Mucosa of descending colon (tissue), 3 donors: Measurements from ENCODE around the gene HSPA1A. TPM values are rescaled to one million over a fixed set of nuclear protein-coding genes. Genes with fewer than 3 reads are reported as not detected.
A peak's percentile ranks its signal among the peaks of the same experiment; 100 is the strongest.
"Not testable (repeated sequence)": the region's sequence is repeated elsewhere in the genome, so short reads cannot be mapped to it uniquely, and the experiment has no call there.

Source experiments
- ATAC-seq: fragments of 200-7000 bp; cut with Tn5 transposase; one replicate; pipeline ENCODE4 v1.9.1; 2020; ENCODE audit warnings: mild to moderate bottlenecking, moderate library complexity
- DNase-seq, 3 donors: peaks; one replicate each; pipeline ENCODE4 v3.0.0-alpha.2; 2020
- H3K36me3 ChIP-seq: fragments of 200-600 bp; one replicate; pipeline ENCODE4 v1.8.0; 2021; ENCODE audit warnings: low read depth, mild to moderate bottlenecking
- H3K4me1 ChIP-seq: fragments of 200-600 bp; one replicate; pipeline ENCODE4 v1.8.0; 2021; ENCODE audit warnings: low read depth, mild to moderate bottlenecking
- H3K4me3 ChIP-seq: fragments of 200-600 bp; one replicate; pipeline ENCODE4 v1.8.0; 2021; ENCODE audit warnings: mild to moderate bottlenecking
- H3K9me3 ChIP-seq: fragments of 200-600 bp; one replicate; pipeline ENCODE4 v1.8.0; 2021; ENCODE audit warnings: mild to moderate bottlenecking
- CTCF ChIP-seq: fragments of 200-600 bp; IDR thresholded peaks from one replicate; pipeline ENCODE4 v1.8.0; 2022; ENCODE audit warnings: antibody characterized with exemption, mild to moderate bottlenecking
- intact Hi-C, 2 donors: fragments of 100-400 bp; cut with DNase I in 1 of 2; cut with micrococcal nuclease in 1 of 2; formaldehyde crosslinking; loops; one replicate each; pipeline versions ENCODE4 v1.11.0 to v1.11.1; 2022; cut with DNase I, micrococcal nuclease
- total RNA-seq, 3 donors: library from RNA; stranded (reverse); fragmentation: NEBNext Ultra II Directional in 2 of 3; extraction: Animal tissue kit (Norgen Biotek cat#: 25700) in 2 of 3; gene quantifications; one replicate each; pipeline versions ENCODE4 v1.2.1 to v1.2.4, GENCODE V29; 2021 to 2023
- donor health status: DM: no; HTN: no; CAD: no; lungs with moderate emphysema.
- donor health status: DM: no; HTN: no; CAD: no.
- donor health status: DM: no; HTN: yes; CAD: no.

HSPA1A gene
- total RNA-seq, 3 donors from 2014 or later: 73.6 to 274 (median 107) TPM

GRCh38 chr6:31862344-31863235 is 47.2 kb downstream of the HSPA1A start, which contains the start of gene NEU1:
Gene NEU1 (minus strand): TSS chr6:31862821. CDS start chr6:31862776, 45 bp downstream.
- no peaks in the 10 kb centered on the region for H3K36me3 ChIP-seq

GRCh38 chr6:31864123-31864562 is 48.8 kb downstream of the HSPA1A start:
- not testable (repeated sequence) for H3K4me3 ChIP-seq, H3K4me1 ChIP-seq, H3K36me3 ChIP-seq, H3K9me3 ChIP-seq, DNase-seq, ATAC-seq
- intact Hi-C loops: loop anchor here in 1 of 2 donors (10.0 kb wide), 1 partner anchor 179 kb away; the partner anchor contains the start of gene LY6G5C

More at GRCh38 chr6:31862344-31863235, 47.2 kb downstream of the HSPA1A start, which contains the start of gene NEU1:
- peak; percentile 97 for ATAC-seq
- peaks cover 4% of the 10 kb centered on the region for H3K4me1 ChIP-seq
- DNase-seq: peak; percentile 98 to 100 (median 99)
- H3K9me3 ChIP-seq: no peaks in the 10 kb centered on the region
- no peak for TF ChIP-seq CTCF
- intact Hi-C loops: loop anchor here in 1 of 2 donors (10.0 kb wide), 1 partner anchor 178 kb away; the partner anchor contains the start of gene LY6G5C
- peak within 1 kb of the TSS; percentile 43 for H3K4me3 ChIP-seq

GRCh38 chr6:31864818-31865204 is 49.5 kb downstream of the HSPA1A start:
- Histone ChIP-seq H3K4me3 (no peak overlapping the region), H3K9me3 (no peaks in the 10 kb centered on the region), H3K4me1 (peaks cover 4% of the 10 kb centered on the region), H3K36me3 (no peaks in the 10 kb centered on the region)
- no peak for TF ChIP-seq CTCF
- intact Hi-C loops: loop anchor here in 1 of 2 donors (10.0 kb wide), 1 partner anchor 180 kb away; the partner anchor contains the start of gene LY6G5C
- DNase-seq: no peak
- ATAC-seq: no peak

GRCh38 chr6:31865205-31866118 is 50.1 kb downstream of the HSPA1A start:
- ATAC-seq: no peak
- Histone ChIP-seq H3K4me1 (peaks cover 4% of the 10 kb centered on the region), H3K4me3 (no peak overlapping the region), H3K36me3 (no peaks in the 10 kb centered on the region), H3K9me3 (no peaks in the 10 kb centered on the region)
- DNase-seq: no peak
- intact Hi-C loops: loop anchor here in 1 of 2 donors (10.0 kb wide), 1 partner anchor 181 kb away; the partner anchor contains the start of gene LY6G5C
- no peak for TF ChIP-seq CTCF

Other genes starting within 250 kb of the HSPA1A start
- under 1 TPM in 2 of 3 donors, not detected in 1; 0.20 to 0.22 TPM for gene LTA, start 243.3 kb upstream of the HSPA1A start, total RNA-seq
- gene TNF, start 240.0 kb upstream of the HSPA1A start, total RNA-seq: 1 to 10 TPM in 2 of 3 donors, under 1 TPM in 1; 0.41 to 1.7 (median 1.1) TPM
- 1 to 10 TPM; 2.1 to 3.4 (median 2.2) TPM for gene LTB, start 233.1 kb upstream of the HSPA1A start, total RNA-seq
- gene LST1, start 229.3 kb upstream of the HSPA1A start, total RNA-seq: 10 to 100 TPM in 1 of 3 donors, 1 to 10 TPM in 2; 3.9 to 11.3 (median 6.6) TPM
- gene NCR3, start 222.5 kb upstream of the HSPA1A start, total RNA-seq: under 1 TPM in 1 of 3 donors, not detected in 2; 0.46 TPM
- 10 to 100 TPM in 2 of 3 donors, 1 to 10 TPM in 1; 6.1 to 28.4 (median 17.3) TPM for gene AIF1, start 200.3 kb upstream of the HSPA1A start, total RNA-seq
- 100 to 1,000 TPM; 109 to 151 (median 120) TPM for gene PRRC2A, start 194.8 kb upstream of the HSPA1A start, total RNA-seq
- gene BAG6, start 162.9 kb upstream of the HSPA1A start, total RNA-seq: 100 to 1,000 TPM; 282 to 298 (median 293) TPM
- gene APOM, start 159.6 kb upstream of the HSPA1A start, total RNA-seq: 1 to 10 TPM; 2.2 to 2.7 (median 2.4) TPM
- gene C6orf47, start 154.8 kb upstream of the HSPA1A start, total RNA-seq: 10 to 100 TPM; 28.5 to 33.0 (median 32.3) TPM
- 10 to 100 TPM; 13.4 to 17.7 (median 17.4) TPM for gene GPANK1, start 150.5 kb upstream of the HSPA1A start, total RNA-seq
- 100 to 1,000 TPM; 125 to 147 (median 134) TPM for gene CSNK2B, start 149.5 kb upstream of the HSPA1A start, total RNA-seq
- gene LY6G5B, start 145.6 kb upstream of the HSPA1A start, total RNA-seq: 10 to 100 TPM; 13.1 to 17.2 (median 15.5) TPM
- gene LY6G5C, start 134.5 kb upstream of the HSPA1A start, total RNA-seq: 1 to 10 TPM; 1.7 to 4.2 (median 2.1) TPM
- gene ABHD16A, start 112.2 kb upstream of the HSPA1A start, total RNA-seq: 10 to 100 TPM; 55.3 to 69.4 (median 68.4) TPM
- gene LY6G6F, start 108.7 kb upstream of the HSPA1A start, total RNA-seq: not detected
- 1 to 10 TPM in 1 of 3 donors, under 1 TPM in 1, not detected in 1; 0.90 to 6.1 TPM for gene LY6G6D, start 100.2 kb upstream of the HSPA1A start, total RNA-seq
- gene LY6G6C, start 93.8 kb upstream of the HSPA1A start, total RNA-seq: under 1 TPM in 1 of 3 donors, not detected in 2; 0.32 TPM
- 1 to 10 TPM in 1 of 3 donors, under 1 TPM in 2; 0.48 to 1.4 (median 0.57) TPM for gene MPIG6B, start 92.2 kb upstream of the HSPA1A start, total RNA-seq
- 100 to 1,000 TPM in 1 of 3 donors, 10 to 100 TPM in 2; 56.1 to 152 (median 99.5) TPM for gene DDAH2, start 86.2 kb upstream of the HSPA1A start, total RNA-seq
- gene CLIC1, start 79.0 kb upstream of the HSPA1A start, total RNA-seq: 100 to 1,000 TPM; 269 to 555 (median 441) TPM
- gene MSH5, start 75.5 kb upstream of the HSPA1A start, total RNA-seq: 10 to 100 TPM; 14.1 to 29.9 (median 29.7) TPM
- gene SAPCD1, start 52.9 kb upstream of the HSPA1A start, total RNA-seq: 1 to 10 TPM; 2.5 to 9.6 (median 4.3) TPM
- gene VWA7, start 38.2 kb upstream of the HSPA1A start, total RNA-seq: 1 to 10 TPM; 5.9 to 8.2 (median 6.9) TPM
- gene VARS1, start 19.8 kb upstream of the HSPA1A start, total RNA-seq: 10 to 100 TPM; 41.7 to 65.8 (median 45.0) TPM
- 10 to 100 TPM; 21.7 to 35.5 (median 33.8) TPM for gene LSM2, start 8.6 kb upstream of the HSPA1A start, total RNA-seq
- gene HSPA1L, start 260 bp upstream of the HSPA1A start, total RNA-seq: 1 to 10 TPM; 1.2 to 3.4 (median 1.3) TPM
- gene HSPA1B, start 12.2 kb downstream of the HSPA1A start, total RNA-seq: 100 to 1,000 TPM; 172 to 254 (median 200) TPM
- 10 to 100 TPM; 44.0 to 65.7 (median 45.0) TPM for gene NEU1, start 47.3 kb downstream of the HSPA1A start, total RNA-seq
- gene SLC44A4, start 63.5 kb downstream of the HSPA1A start, total RNA-seq: 100 to 1,000 TPM; 332 to 795 (median 740) TPM
- 10 to 100 TPM; 29.6 to 50.1 (median 36.4) TPM for gene EHMT2, start 82.2 kb downstream of the HSPA1A start, total RNA-seq
- gene ZBTB12, start 86.5 kb downstream of the HSPA1A start, total RNA-seq: 1 to 10 TPM; 2.3 to 6.2 (median 3.4) TPM
- 10 to 100 TPM in 2 of 3 donors, 1 to 10 TPM in 1; 5.5 to 33.7 (median 17.9) TPM for gene C2, start 112.2 kb downstream of the HSPA1A start, total RNA-seq
- 100 to 1,000 TPM in 1 of 3 donors, 10 to 100 TPM in 2; 34.5 to 178 (median 40.4) TPM for gene CFB, start 130.6 kb downstream of the HSPA1A start, total RNA-seq
- 10 to 100 TPM; 44.9 to 52.4 (median 51.8) TPM for gene NELFE, start 143.4 kb downstream of the HSPA1A start, total RNA-seq
- gene SKIC2, start 143.6 kb downstream of the HSPA1A start, total RNA-seq: 10 to 100 TPM; 58.6 to 87.2 (median 81.2) TPM
- gene DXO, start 156.6 kb downstream of the HSPA1A start, total RNA-seq: 10 to 100 TPM; 12.4 to 18.1 (median 15.8) TPM
- gene C4A, start 166.5 kb downstream of the HSPA1A start, total RNA-seq: 100 to 1,000 TPM in 1 of 3 donors, 10 to 100 TPM in 2; 10.2 to 203 (median 56.0) TPM
- 100 to 1,000 TPM in 1 of 3 donors, 10 to 100 TPM in 1, 1 to 10 TPM in 1; 9.2 to 175 (median 51.0) TPM for gene C4B, start 199.3 kb downstream of the HSPA1A start, total RNA-seq
- 1 to 10 TPM in 1 of 3 donors, under 1 TPM in 2; 0.93 to 2.1 (median 0.94) TPM for gene CYP21A2, start 222.9 kb downstream of the HSPA1A start, total RNA-seq